ENCODE measurements around the gene TRPV5.

TRPV5 gene

GRCh38 chr7:142870147-142870559, 63.4 kb downstream of the TRPV5 start:
- DNase-seq (ENCODE audit: low read depth): no peak
- H3K4me3 ChIP-seq (ENCODE audit: low read depth, low read length): no peak overlapping the region

DNA sequence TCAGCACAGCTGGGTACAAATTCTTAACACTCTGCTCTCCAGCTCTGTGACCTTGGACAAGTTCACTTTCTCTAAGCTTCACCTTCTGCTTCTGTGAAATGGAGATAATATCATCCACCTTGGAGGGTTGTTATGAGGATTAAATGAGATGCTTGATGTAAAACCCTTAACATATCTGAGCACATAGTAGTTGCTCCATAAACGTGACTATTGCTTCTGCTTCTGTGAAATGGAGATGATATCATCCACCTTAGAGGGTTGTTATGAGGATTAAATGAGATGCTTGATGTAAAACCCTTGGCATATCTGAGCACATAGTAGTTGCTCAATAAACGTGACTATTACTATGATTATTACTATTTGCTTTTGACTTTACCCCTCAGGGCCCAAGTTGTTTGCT, 64.1 kb downstream of the TRPV5 start:
- no peak overlapping the region for H3K4me3 ChIP-seq (ENCODE audit: low read depth, low read length)
- TF ChIP-seq, protein P1, sequence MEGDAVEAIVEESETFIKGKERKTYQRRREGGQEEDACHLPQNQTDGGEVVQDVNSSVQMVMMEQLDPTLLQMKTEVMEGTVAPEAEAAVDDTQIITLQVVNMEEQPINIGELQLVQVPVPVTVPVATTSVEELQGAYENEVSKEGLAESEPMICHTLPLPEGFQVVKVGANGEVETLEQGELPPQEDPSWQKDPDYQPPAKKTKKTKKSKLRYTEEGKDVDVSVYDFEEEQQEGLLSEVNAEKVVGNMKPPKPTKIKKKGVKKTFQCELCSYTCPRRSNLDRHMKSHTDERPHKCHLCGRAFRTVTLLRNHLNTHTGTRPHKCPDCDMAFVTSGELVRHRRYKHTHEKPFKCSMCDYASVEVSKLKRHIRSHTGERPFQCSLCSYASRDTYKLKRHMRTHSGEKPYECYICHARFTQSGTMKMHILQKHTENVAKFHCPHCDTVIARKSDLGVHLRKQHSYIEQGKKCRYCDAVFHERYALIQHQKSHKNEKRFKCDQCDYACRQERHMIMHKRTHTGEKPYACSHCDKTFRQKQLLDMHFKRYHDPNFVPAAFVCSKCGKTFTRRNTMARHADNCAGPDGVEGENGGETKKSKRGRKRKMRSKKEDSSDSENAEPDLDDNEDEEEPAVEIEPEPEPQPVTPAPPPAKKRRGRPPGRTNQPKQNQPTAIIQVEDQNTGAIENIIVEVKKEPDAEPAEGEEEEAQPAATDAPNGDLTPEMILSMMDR (conservative IDR thresholded peaks at IDR 0.05; ENCODE audit: low read depth, low read length): no peak
- no peak for DNase-seq (ENCODE audit: low read depth)

More at GRCh38 chr7:142870147-142870559, 63.4 kb downstream of the TRPV5 start:
- TF ChIP-seq, protein P1 (conservative IDR thresholded peaks at IDR 0.05; ENCODE audit: low read depth, low read length): no peak

DNA sequence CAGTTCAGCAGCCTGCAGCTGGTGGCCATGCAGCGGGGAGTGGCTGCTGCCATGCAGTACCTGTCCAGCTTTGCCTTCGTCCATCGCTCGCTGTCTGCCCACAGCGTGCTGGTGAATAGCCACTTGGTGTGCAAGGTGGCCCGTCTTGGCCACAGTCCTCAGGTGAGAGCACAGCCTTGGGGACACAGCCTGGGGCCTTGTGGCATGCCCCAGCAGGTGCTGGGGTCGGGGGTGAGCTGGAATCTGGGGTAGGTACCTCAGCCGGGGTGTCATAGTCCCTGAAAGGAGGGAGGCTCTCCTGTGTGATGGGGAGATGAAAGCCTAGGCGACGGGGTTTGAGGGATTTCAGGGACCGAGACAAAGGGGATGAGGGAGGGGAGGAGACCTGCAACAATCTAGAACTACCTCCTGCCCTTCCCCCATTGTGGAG, 64.5 kb downstream of the TRPV5 start:
- DNase-seq (ENCODE audit: low read depth): no peak
- TF ChIP-seq, protein P1 (conservative IDR thresholded peaks at IDR 0.05; ENCODE audit: low read depth, low read length): no peak
- H3K4me3 ChIP-seq (ENCODE audit: low read depth, low read length): no peak overlapping the region

- TF ChIP-seq, protein P1 (conservative IDR thresholded peaks at IDR 0.05; ENCODE audit: low read depth, low read length): no peak
- no peak overlapping the region for H3K4me3 ChIP-seq (ENCODE audit: low read depth, low read length)
- DNase-seq (ENCODE audit: low read depth): no peak
Observed at GRCh38 chr7:142868188-142868985, 65.2 kb downstream of the TRPV5 start.

DNA sequence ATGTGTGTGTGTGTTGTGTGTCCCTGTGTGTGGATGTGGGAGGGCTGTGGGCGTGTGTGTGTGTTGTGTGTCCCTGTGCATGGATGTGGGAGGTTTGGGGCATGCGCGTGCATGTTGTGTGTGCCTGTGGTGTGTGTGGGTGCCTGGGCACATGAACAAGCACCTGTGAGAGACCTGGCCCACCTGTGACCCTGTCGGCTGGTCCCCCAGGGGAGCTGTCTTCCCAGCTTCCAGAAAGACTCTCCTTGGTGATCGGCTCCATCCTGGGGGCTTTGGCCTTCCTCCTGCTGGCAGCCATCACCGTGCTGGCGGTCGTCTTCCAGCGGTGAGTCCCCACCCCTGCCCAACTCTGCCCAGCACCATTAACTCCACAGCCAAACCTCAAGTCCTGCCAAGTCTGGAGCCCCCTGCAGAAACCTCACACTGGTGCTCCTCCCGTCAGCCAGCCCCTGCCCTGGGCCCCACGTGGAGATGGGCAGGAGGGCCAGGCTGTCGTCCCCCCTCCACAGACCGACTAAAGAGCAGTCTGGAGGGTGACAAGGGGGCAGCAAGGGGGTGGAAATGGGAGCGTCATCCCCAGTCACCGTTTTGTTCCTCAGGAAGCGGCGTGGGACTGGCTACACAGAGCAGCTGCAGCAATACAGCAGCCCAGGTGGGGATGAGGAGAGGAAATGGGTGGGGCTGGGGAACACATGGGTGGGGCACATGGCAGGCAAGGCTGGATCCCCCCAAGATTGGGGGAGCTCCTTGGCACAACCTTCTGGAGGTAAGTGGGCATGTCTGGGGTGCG, 66.0 kb downstream of the TRPV5 start:
- TF ChIP-seq, protein P1 (conservative IDR thresholded peaks at IDR 0.05; ENCODE audit: low read depth, low read length): no peak
- no peak overlapping the region for H3K4me3 ChIP-seq (ENCODE audit: low read depth, low read length)
- DNase-seq (ENCODE audit: low read depth): no peak

GRCh38 chr7:142867097-142867378, 66.5 kb downstream of the TRPV5 start:
- TF ChIP-seq, protein P1 (conservative IDR thresholded peaks at IDR 0.05; ENCODE audit: low read depth, low read length): no peak
- no peak overlapping the region for H3K4me3 ChIP-seq (ENCODE audit: low read depth, low read length)
- DNase-seq (ENCODE audit: low read depth): no peak
